ENCODE results near the gene PLAU.

GRCh38 chr10:73876157-73876556, 34.8 kb upstream of the PLAU start:
- TF ChIP-seq JUNB (IDR thresholded peaks at IDR 0.05; ENCODE audit: unreplicated experiment) (no peak), EZH2 (IDR thresholded peaks at IDR 0.05; ENCODE audit: low read depth, unreplicated experiment) (no peak), CTCF (conservative IDR thresholded peaks at IDR 0.05; ENCODE audit: low read depth in 2 of 2) (no peak), POLR2AphosphoS5 (IDR thresholded peaks at IDR 0.05; ENCODE audit: low read depth) (no peak), NANOG (IDR thresholded peaks at IDR 0.05; ENCODE audit: borderline replicate concordance) (no peak), REST (IDR thresholded peaks at IDR 0.05; ENCODE audit: unreplicated experiment) (no peak), EZH2phosphoT487 (IDR thresholded peaks at IDR 0.05; ENCODE audit: unreplicated experiment) (no peak), ZNF114 (CRISPR knock-in tag; IDR thresholded peaks at IDR 0.05) (no peak), ZNF462 (CRISPR knock-in tag; IDR thresholded peaks at IDR 0.05) (no peak), ETS1 (IDR thresholded peaks at IDR 0.05) (no peak), CREB1 (CRISPR knock-in tag; IDR thresholded peaks at IDR 0.05; ENCODE audit: low read depth) (no peak), ZNF331 (CRISPR knock-in tag; IDR thresholded peaks at IDR 0.05; ENCODE audit: low read depth) (no peak)
